ENCODE results near the gene ENTHD1.

ENTHD1 gene

DNA sequence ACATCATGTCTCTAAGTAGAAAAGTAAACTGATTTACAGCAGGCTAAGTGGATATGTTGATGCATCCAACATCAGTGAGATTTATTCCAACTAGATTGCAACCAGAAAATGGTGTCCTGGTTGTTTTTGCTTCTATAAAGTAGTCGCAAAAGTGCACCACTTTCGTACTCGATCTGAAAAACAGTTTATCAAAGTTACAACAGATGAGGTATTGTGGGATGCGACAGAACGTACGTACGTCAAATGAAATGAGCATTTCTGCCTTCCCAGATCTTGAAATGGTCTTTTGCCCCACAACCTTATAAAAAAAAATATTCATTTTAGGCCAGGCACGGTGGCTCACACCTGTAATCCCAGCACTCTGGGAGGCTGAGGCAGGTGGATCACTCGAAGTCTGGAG lies 21.0 kb upstream of the ENTHD1 start:
- no peak overlapping the region for H2AFZ ChIP-seq (ENCODE audit: low read length)
- no peaks in the 10 kb centered on the region for H3K27me3 ChIP-seq (ENCODE audit: insufficient read depth, low read length)
- H3K27ac ChIP-seq (ENCODE audit: low read depth, low read length, poor library complexity, severe bottlenecking), result no peak overlapping the region
- H4K20me1 ChIP-seq (ENCODE audit: insufficient read depth, low read length), result no peaks in the 10 kb centered on the region
- no peaks in the 10 kb centered on the region for H3F3A ChIP-seq (ENCODE audit: insufficient read depth, low read length)
- no peaks in the 10 kb centered on the region for H3K79me2 ChIP-seq (ENCODE audit: insufficient read depth, low read length)
- no peak overlapping the region for H3K9ac ChIP-seq (ENCODE audit: low read length)
- no peaks in the 10 kb centered on the region for H3K9me3 ChIP-seq (ENCODE audit: low read length)
- no peaks in the 10 kb centered on the region for H3K9me2 ChIP-seq (ENCODE audit: low read depth, low read length)
- H3K36me3 ChIP-seq (ENCODE audit: insufficient read depth, low read length), result no peaks in the 10 kb centered on the region
- H3K4me1 ChIP-seq (ENCODE audit: insufficient read depth, low read length, severe bottlenecking), result no peaks in the 10 kb centered on the region
- no peak overlapping the region for H3K4me2 ChIP-seq (ENCODE audit: low read length)
- H3K4me3 ChIP-seq (ENCODE audit: low read depth, low read length, poor library complexity, severe bottlenecking), result no peak overlapping the region
- no peak for TF ChIP-seq EZH2 (IDR thresholded peaks at IDR 0.05; ENCODE audit: borderline replicate concordance, low read length)
- TF ChIP-seq, protein P1, sequence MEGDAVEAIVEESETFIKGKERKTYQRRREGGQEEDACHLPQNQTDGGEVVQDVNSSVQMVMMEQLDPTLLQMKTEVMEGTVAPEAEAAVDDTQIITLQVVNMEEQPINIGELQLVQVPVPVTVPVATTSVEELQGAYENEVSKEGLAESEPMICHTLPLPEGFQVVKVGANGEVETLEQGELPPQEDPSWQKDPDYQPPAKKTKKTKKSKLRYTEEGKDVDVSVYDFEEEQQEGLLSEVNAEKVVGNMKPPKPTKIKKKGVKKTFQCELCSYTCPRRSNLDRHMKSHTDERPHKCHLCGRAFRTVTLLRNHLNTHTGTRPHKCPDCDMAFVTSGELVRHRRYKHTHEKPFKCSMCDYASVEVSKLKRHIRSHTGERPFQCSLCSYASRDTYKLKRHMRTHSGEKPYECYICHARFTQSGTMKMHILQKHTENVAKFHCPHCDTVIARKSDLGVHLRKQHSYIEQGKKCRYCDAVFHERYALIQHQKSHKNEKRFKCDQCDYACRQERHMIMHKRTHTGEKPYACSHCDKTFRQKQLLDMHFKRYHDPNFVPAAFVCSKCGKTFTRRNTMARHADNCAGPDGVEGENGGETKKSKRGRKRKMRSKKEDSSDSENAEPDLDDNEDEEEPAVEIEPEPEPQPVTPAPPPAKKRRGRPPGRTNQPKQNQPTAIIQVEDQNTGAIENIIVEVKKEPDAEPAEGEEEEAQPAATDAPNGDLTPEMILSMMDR (IDR thresholded peaks at IDR 0.05; ENCODE audit: low read length), result no peak

DNA sequence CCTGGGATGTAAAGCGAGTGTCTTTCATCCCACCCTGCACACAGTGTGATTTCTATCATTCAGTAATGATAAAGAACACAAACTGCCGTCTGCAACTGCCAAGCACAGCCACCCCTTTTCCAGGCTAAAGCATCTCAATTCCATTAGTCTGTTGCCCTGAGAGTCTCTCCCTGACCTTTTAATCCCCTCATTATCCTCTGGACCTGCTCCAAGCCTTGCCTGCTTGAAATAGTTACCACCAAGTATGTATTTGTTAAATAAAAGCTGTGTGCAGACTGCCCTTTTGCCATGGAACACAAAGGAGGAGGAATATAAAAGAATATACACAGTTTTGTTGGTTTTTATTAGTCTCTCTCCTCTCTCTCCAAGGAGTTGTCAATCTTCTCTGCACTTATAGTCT lies 20.3 kb upstream of the ENTHD1 start:
- no peak overlapping the region for H3K4me3 ChIP-seq (ENCODE audit: low read depth, low read length, poor library complexity, severe bottlenecking)

DNA sequence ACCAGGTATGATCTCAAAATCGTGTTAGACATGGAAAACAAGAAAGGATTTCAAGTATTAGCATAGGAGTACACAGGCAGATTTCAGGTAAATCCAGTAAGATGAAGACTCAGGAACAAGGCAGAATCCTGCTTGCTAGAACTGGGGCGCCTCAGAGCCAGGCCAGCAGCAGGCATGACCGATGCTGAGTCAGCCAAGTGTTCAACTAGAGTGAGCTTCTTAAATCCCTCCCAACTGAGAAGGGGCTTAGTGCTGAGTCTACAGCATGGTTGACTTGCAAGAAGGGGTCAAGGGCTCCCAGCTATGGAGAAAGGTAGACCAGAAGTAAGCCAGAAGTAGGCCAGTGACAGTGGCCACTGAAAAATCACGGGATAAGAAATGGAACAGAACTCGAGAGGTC lies 19.8 kb upstream of the ENTHD1 start:
- H3K9ac ChIP-seq (ENCODE audit: low read length), result no peak overlapping the region
- no peak overlapping the region for H3K4me2 ChIP-seq (ENCODE audit: low read length)
- H3K27ac ChIP-seq (ENCODE audit: low read depth, low read length, poor library complexity, severe bottlenecking), result no peak overlapping the region
- H2AFZ ChIP-seq (ENCODE audit: low read length), result no peak overlapping the region
- TF ChIP-seq EZH2 (IDR thresholded peaks at IDR 0.05; ENCODE audit: borderline replicate concordance, low read length), result no peak
- TF ChIP-seq, protein P1 (IDR thresholded peaks at IDR 0.05; ENCODE audit: low read length), result no peak
- no peak overlapping the region for H3K4me3 ChIP-seq (ENCODE audit: low read depth, low read length, poor library complexity, severe bottlenecking)
- no peaks in the 10 kb centered on the region for H3K27me3 ChIP-seq (ENCODE audit: insufficient read depth, low read length)
- H3K4me1 ChIP-seq (ENCODE audit: insufficient read depth, low read length, severe bottlenecking), result no peaks in the 10 kb centered on the region
- no peaks in the 10 kb centered on the region for H3F3A ChIP-seq (ENCODE audit: insufficient read depth, low read length)
- H3K9me2 ChIP-seq (ENCODE audit: low read depth, low read length), result no peaks in the 10 kb centered on the region
- H3K79me2 ChIP-seq (ENCODE audit: insufficient read depth, low read length), result no peaks in the 10 kb centered on the region
- H4K20me1 ChIP-seq (ENCODE audit: insufficient read depth, low read length), result no peaks in the 10 kb centered on the region
- no peaks in the 10 kb centered on the region for H3K9me3 ChIP-seq (ENCODE audit: low read length)
- no peaks in the 10 kb centered on the region for H3K36me3 ChIP-seq (ENCODE audit: insufficient read depth, low read length)

More for the DNA sequence above, 20.3 kb upstream of the ENTHD1 start:
- TF ChIP-seq, protein P1 (IDR thresholded peaks at IDR 0.05; ENCODE audit: low read length), result no peak
- TF ChIP-seq EZH2 (IDR thresholded peaks at IDR 0.05; ENCODE audit: borderline replicate concordance, low read length), result no peak
- no peaks in the 10 kb centered on the region for H3K4me1 ChIP-seq (ENCODE audit: insufficient read depth, low read length, severe bottlenecking)
- H3K9me2 ChIP-seq (ENCODE audit: low read depth, low read length), result no peaks in the 10 kb centered on the region
- no peak overlapping the region for H2AFZ ChIP-seq (ENCODE audit: low read length)
- no peaks in the 10 kb centered on the region for H3F3A ChIP-seq (ENCODE audit: insufficient read depth, low read length)
- no peaks in the 10 kb centered on the region for H3K79me2 ChIP-seq (ENCODE audit: insufficient read depth, low read length)
- no peaks in the 10 kb centered on the region for H4K20me1 ChIP-seq (ENCODE audit: insufficient read depth, low read length)
- no peak overlapping the region for H3K27ac ChIP-seq (ENCODE audit: low read depth, low read length, poor library complexity, severe bottlenecking)
- no peaks in the 10 kb centered on the region for H3K27me3 ChIP-seq (ENCODE audit: insufficient read depth, low read length)
- no peak overlapping the region for H3K9ac ChIP-seq (ENCODE audit: low read length)
- no peaks in the 10 kb centered on the region for H3K9me3 ChIP-seq (ENCODE audit: low read length)
- H3K36me3 ChIP-seq (ENCODE audit: insufficient read depth, low read length), result no peaks in the 10 kb centered on the region
- H3K4me2 ChIP-seq (ENCODE audit: low read length), result no peak overlapping the region
